Peyer's patch (tissue), 4 donors: Measurements from ENCODE around the gene LMNTD1. TPM values are rescaled to one million over a fixed set of nuclear protein-coding genes. Genes with fewer than 3 reads are reported as not detected.

Source experiments
- DNase-seq, 3 donors: peaks; one replicate each; pipeline ENCODE4 v3.0.0-alpha.2; 2017 to 2019
- H3K27ac ChIP-seq, 4 donors: fragments of 200-600 bp; sonication (generic); one replicate each; pipeline ENCODE4 v1.5.1; 2016 to 2019
- H3K27me3 ChIP-seq, 2 donors: fragments of 200-600 bp; sonication (generic); one replicate each; pipeline ENCODE4 v1.5.1; 2019
- H3K36me3 ChIP-seq, 3 donors: fragments of 200-600 bp; sonication (generic); one replicate each; pipeline ENCODE4 v1.5.1; 2016 to 2019
- H3K4me1 ChIP-seq, 4 donors: fragments of 200-600 bp; sonication (generic); one replicate each; pipeline ENCODE4 v1.5.1; 2016 to 2019
- H3K4me3 ChIP-seq, 4 donors: fragments of 200-600 bp; sonication (generic); 1 replicate in 3 of 4; 2 replicates in 1 of 4; pipeline ENCODE4 v1.5.1; 2016 to 2019; ENCODE audit warnings: mild to moderate bottlenecking in 1 of 4
- H3K9me3 ChIP-seq, 4 donors: fragments of 200-600 bp; sonication (generic); one replicate each; pipeline ENCODE4 v1.5.1; 2016 to 2019; ENCODE audit warnings: mild to moderate bottlenecking in 1 of 4
- POLR2A ChIP-seq, 2 donors: fragments of 450-650 bp; IDR thresholded peaks; one replicate each; pipeline ENCODE4 v1.5.1; 2017; ENCODE audit warnings: antibody characterized with exemption in 2 of 2, mild to moderate bottlenecking in 2 of 2, moderate library complexity in 2 of 2
- total RNA-seq, 4 donors: library from RNA; depleted of rRNA; stranded (reverse); fragments of >200 nt; gene quantifications; one replicate each; pipeline ENCODE4 v1.1.0, GENCODE V29; 2016
- TF ChIP-seq, protein P1 (sequence below), 6 experiments: fragments of 450-650 bp in 4 of 6; fragments of 200-600 bp in 2 of 6; sonication (generic) in 1 of 6; IDR thresholded peaks; one replicate each; pipeline ENCODE4 v1.5.1; 2017 to 2019; ENCODE audit warnings: antibody characterized with exemption in 6 of 6, mild to moderate bottlenecking in 3 of 6, moderate library complexity in 1 of 6

The LMNTD1 gene
- total RNA-seq, 4 donors from 2014 or later, result not detected

DNA sequence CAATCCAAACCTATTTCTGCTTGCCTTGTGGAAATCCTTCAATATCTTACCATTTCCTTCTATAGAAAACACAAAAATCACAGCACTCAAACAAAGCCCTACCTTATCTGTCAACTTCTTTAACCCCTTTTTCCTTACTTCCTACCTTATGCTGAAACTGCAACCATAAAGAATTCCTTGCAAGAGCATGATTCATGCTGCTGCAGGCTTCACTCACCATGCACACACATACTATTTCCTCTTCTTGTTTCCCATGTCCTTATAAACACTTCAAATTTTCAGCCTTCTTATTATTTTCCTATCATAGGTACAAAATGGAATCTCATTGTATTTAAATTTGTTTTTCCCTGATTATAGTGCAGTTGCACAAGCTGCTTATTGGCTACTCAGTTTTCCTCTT lies 23.3 kb downstream of the LMNTD1 start:
- no peak overlapping the region for H3K27ac ChIP-seq
- no peaks in the 10 kb centered on the region for H3K4me1 ChIP-seq
- no peaks in the 10 kb centered on the region for H3K27me3 ChIP-seq
- no peaks in the 10 kb centered on the region for H3K9me3 ChIP-seq
- H3K4me3 ChIP-seq, result no peak overlapping the region
- H3K36me3 ChIP-seq, result no peaks in the 10 kb centered on the region
- no peak for DNase-seq
- no peak for TF ChIP-seq POLR2A (IDR thresholded peaks at IDR 0.05)
- TF ChIP-seq, protein P1, sequence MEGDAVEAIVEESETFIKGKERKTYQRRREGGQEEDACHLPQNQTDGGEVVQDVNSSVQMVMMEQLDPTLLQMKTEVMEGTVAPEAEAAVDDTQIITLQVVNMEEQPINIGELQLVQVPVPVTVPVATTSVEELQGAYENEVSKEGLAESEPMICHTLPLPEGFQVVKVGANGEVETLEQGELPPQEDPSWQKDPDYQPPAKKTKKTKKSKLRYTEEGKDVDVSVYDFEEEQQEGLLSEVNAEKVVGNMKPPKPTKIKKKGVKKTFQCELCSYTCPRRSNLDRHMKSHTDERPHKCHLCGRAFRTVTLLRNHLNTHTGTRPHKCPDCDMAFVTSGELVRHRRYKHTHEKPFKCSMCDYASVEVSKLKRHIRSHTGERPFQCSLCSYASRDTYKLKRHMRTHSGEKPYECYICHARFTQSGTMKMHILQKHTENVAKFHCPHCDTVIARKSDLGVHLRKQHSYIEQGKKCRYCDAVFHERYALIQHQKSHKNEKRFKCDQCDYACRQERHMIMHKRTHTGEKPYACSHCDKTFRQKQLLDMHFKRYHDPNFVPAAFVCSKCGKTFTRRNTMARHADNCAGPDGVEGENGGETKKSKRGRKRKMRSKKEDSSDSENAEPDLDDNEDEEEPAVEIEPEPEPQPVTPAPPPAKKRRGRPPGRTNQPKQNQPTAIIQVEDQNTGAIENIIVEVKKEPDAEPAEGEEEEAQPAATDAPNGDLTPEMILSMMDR (IDR thresholded peaks at IDR 0.05), result no peak

DNA sequence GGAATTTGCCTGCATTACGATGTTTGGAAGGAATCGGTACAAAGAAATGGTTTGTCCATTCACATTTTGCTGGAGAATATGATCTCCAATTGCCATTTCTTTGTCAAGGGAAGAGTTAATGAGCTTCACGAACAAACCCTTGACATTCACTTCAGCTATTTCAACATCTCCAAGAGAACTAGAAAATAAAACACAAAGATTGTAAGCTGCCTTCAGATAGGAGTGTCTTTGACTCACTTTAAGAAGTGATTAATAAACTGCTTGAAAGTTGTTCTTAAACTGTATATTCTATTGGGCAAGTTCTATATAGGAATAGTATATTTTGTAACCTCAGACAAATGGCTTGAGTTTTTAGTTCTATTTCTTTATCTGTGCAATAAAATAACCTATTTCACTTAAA lies 26.3 kb downstream of the LMNTD1 start:
- H3K36me3 ChIP-seq, result no peaks in the 10 kb centered on the region
- DNase-seq, result no peak
- no peaks in the 10 kb centered on the region for H3K9me3 ChIP-seq
- TF ChIP-seq, protein P1 (IDR thresholded peaks at IDR 0.05), result no peak
- TF ChIP-seq POLR2A (IDR thresholded peaks at IDR 0.05), result no peak
- H3K4me3 ChIP-seq, result no peak overlapping the region
- H3K27ac ChIP-seq, result no peak overlapping the region
- H3K27me3 ChIP-seq, result no peaks in the 10 kb centered on the region
- H3K4me1 ChIP-seq, result no peaks in the 10 kb centered on the region

DNA sequence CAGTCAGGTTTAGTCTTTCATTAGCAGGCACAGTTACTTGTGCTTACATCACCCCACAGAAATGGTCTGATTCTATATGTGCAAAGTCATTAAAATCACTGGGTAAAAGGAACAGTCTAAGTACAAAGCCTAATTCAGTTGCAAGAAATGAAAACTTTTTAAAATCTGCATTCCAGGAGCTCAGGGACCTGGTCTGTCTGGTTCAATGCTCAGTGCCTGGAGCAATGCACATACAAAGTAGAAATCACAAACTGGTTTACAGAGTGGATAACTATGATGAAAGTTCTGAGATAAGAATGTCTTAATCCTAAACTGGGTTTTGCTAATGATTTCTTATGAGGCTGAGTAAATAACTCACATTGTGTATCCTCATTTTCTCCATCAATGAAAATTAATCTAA lies 28.7 kb downstream of the LMNTD1 start:
- H3K27me3 ChIP-seq, result no peaks in the 10 kb centered on the region
- no peak overlapping the region for H3K4me3 ChIP-seq
- H3K27ac ChIP-seq, result no peak overlapping the region
- H3K4me1 ChIP-seq, result no peaks in the 10 kb centered on the region
- no peak for TF ChIP-seq POLR2A (IDR thresholded peaks at IDR 0.05)
- TF ChIP-seq, protein P1 (IDR thresholded peaks at IDR 0.05), result no peak
- H3K36me3 ChIP-seq, result no peaks in the 10 kb centered on the region
- H3K9me3 ChIP-seq, result no peaks in the 10 kb centered on the region
- no peak for DNase-seq

DNA sequence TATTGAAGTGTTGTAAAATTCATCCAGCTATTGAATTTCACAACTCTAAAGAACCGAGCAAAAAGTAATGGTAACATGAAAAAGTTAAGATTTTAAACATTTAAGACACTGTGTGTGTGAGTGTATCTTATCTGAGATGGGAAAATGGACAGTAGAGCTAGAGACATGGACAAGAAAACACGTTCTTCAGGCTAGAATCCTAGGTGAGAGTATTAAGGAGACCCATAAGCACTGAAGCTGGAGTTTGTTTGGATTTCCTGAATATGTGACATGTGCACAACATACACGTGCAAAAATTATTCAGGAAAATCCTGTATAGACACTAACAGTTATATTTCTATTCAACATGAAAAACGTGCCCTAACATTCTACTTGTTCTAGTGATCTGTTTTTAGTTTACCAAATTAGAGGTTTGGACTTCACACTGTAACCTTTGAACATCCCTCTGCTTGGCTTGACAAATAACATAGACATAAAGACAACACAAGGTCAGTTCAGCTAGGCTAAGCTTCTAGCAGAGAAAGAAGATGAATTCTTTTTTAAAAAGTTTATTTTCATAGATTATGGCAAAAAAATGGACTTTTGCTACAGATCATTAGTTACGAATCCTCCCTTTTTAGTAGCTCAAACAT lies 31.3 kb downstream of the LMNTD1 start:
- Histone ChIP-seq H3K36me3 (no peaks in the 10 kb centered on the region), H3K9me3 (no peaks in the 10 kb centered on the region), H3K27me3 (no peaks in the 10 kb centered on the region), H3K27ac (no peak overlapping the region), H3K4me3 (no peak overlapping the region), H3K4me1 (no peaks in the 10 kb centered on the region)
- no peak for TF ChIP-seq POLR2A (IDR thresholded peaks at IDR 0.05)
- TF ChIP-seq, protein P1 (IDR thresholded peaks at IDR 0.05), result no peak
- no peak for DNase-seq

DNA sequence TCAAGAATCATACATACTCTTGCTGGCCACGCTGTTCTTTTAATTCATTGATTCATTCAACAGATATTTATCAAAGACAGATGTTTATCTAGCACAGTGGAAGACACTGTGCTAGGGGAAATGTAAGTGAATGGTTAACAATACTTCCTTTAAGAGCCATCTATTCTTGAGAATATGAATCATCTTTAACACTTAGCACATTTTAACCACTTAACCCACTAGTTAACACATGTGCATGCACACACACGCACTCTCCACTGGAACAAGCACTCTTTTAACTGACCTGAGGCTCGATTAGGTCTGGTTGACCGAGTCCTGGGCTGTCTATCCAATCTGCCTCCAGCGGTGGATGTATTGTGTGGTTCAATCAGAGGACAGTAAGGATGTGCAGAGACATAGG lies 34.6 kb downstream of the LMNTD1 start:
- no peak for DNase-seq
- Histone ChIP-seq H3K27me3 (no peaks in the 10 kb centered on the region), H3K9me3 (no peaks in the 10 kb centered on the region), H3K4me1 (no peaks in the 10 kb centered on the region), H3K27ac (no peak overlapping the region), H3K4me3 (no peak overlapping the region), H3K36me3 (no peaks in the 10 kb centered on the region)
- TF ChIP-seq, protein P1 (IDR thresholded peaks at IDR 0.05), result no peak
- TF ChIP-seq POLR2A (IDR thresholded peaks at IDR 0.05), result no peak

DNA sequence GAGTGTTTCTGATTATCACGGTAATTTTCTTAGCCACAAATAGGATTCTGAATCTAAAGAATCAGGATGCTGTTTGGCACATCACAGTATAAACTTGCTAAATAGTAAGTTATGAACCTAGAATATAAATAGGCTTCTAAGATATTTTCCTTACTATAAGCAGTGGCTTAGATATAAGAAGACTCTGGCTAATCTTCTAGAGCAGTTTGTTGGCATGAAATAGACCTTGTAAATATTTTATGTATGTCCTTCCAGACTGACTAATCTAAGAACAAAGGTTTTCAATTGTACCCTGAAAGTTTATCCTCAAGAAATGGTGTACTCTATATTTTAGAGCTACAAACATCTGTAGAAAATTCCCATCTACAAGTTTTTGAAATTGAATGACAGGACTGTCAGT lies 48.3 kb downstream of the LMNTD1 start:
- H3K27ac ChIP-seq, result no peak overlapping the region
- no peaks in the 10 kb centered on the region for H3K27me3 ChIP-seq
- H3K9me3 ChIP-seq, result no peaks in the 10 kb centered on the region
- H3K4me1 ChIP-seq, result no peaks in the 10 kb centered on the region
- TF ChIP-seq POLR2A (IDR thresholded peaks at IDR 0.05), result no peak
- TF ChIP-seq, protein P1 (IDR thresholded peaks at IDR 0.05), result no peak
- no peak overlapping the region for H3K4me3 ChIP-seq
- no peak for DNase-seq
- H3K36me3 ChIP-seq, result no peaks in the 10 kb centered on the region
